OCI-LY1 (cell line): ENCODE results near the gene PRDM1.

Source experiments
- CTCF ChIP-seq: fragments of 200-600 bp; sonication (generic), shearing (Covaris generic); IDR thresholded peaks from 2 replicates; pipeline ENCODE4 v1.5.1; 2017; ENCODE audit warnings: mild to moderate bottlenecking, antibody characterized with exemption, low read length, moderate library complexity, mixed read lengths
- EZH2 ChIP-seq: fragments of 200-600 bp; sonication (generic), shearing (Covaris generic); IDR thresholded peaks from 2 replicates; pipeline ENCODE4 v1.8.0; 2017; ENCODE audit warnings: borderline replicate concordance, mixed run types, mild to moderate bottlenecking, antibody characterized with exemption, low read length, moderate library complexity, mixed read lengths

GRCh38 chr6:106082735-106083398 is 3.3 kb upstream of the PRDM1 start:
- TF ChIP-seq CTCF: no peak
- TF ChIP-seq EZH2: no peak
